GM13976 (cell line): Measurements from ENCODE around the gene THEMIS.

Source experiments
- DNase-seq: peaks from one replicate; pipeline ENCODE4 v3.0.0; 2012; ENCODE audit warnings: low spot score
- in situ Hi-C: fragments of 300-500 bp; cut with MboI; formaldehyde crosslinking; loops from one replicate; pipeline ENCODE4 v1.12.0; 2022; ENCODE audit warnings: low sequenced_read_pairs, mixed read lengths, inconsistent platforms; ENCODE audit not compliant: unreplicated experiment
- TF ChIP-seq, protein P1 (sequence below): IDR thresholded peaks from 2 replicates; pipeline ENCODE4 v1.5.1; 2012; ENCODE audit warnings: borderline replicate concordance, mild to moderate bottlenecking; ENCODE audit not compliant: insufficient read depth; ENCODE audit errors: extremely low read depth, missing control alignments, control extremely low read depth

THEMIS gene

DNA sequence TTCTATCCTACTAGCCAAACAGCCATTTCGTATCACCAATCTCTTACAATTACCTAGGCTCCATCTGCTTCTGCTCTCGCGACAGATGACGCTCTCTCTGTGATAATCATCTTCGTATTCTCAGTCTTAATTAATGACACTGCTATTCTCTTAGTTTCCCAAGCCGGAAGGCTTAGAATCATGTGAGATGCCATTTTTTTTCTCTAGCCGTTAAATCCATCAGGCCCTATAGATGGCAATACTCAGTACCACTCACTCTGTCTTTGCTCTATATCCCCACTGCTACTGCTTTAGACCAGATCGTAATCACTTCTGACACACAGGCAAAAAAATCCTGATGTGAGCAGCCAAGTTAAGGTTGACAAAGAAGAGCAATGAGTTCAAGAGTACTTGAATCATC is 2.1 kb upstream of the THEMIS start:
- DNase-seq: no peak
- TF ChIP-seq, protein P1, sequence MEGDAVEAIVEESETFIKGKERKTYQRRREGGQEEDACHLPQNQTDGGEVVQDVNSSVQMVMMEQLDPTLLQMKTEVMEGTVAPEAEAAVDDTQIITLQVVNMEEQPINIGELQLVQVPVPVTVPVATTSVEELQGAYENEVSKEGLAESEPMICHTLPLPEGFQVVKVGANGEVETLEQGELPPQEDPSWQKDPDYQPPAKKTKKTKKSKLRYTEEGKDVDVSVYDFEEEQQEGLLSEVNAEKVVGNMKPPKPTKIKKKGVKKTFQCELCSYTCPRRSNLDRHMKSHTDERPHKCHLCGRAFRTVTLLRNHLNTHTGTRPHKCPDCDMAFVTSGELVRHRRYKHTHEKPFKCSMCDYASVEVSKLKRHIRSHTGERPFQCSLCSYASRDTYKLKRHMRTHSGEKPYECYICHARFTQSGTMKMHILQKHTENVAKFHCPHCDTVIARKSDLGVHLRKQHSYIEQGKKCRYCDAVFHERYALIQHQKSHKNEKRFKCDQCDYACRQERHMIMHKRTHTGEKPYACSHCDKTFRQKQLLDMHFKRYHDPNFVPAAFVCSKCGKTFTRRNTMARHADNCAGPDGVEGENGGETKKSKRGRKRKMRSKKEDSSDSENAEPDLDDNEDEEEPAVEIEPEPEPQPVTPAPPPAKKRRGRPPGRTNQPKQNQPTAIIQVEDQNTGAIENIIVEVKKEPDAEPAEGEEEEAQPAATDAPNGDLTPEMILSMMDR: no peak
- in situ Hi-C loops: no loop called here

DNA sequence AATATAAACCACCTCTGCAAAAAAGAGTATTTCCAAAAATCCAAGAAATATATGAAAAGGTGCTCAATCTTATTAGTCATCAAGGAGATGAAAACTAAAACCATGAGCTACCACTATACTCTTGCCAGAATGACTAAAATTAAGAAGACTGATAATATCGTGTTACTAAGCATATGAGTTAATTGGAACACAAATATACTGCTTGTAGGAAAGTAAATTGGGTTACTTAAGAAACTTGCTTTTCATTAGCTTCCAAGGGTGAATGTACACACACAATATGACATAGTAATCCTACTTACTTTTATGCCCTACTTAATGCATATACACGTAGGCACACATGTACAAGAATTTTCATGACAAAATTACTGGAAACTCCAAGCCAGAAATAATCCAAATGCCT is 3.4 kb downstream of the THEMIS start:
- TF ChIP-seq, protein P1: no peak
- no peak for DNase-seq
- in situ Hi-C loops: no loop called here

GRCh38 chr6:127894051-127894450 is 6.8 kb downstream of the THEMIS start:
- DNase-seq: no peak
- TF ChIP-seq, protein P1: no peak
- in situ Hi-C loops: no loop called here

GRCh38 chr6:127893541-127893940 is 7.3 kb downstream of the THEMIS start:
- in situ Hi-C loops: no loop called here
- DNase-seq: no peak
- TF ChIP-seq, protein P1: no peak

DNA sequence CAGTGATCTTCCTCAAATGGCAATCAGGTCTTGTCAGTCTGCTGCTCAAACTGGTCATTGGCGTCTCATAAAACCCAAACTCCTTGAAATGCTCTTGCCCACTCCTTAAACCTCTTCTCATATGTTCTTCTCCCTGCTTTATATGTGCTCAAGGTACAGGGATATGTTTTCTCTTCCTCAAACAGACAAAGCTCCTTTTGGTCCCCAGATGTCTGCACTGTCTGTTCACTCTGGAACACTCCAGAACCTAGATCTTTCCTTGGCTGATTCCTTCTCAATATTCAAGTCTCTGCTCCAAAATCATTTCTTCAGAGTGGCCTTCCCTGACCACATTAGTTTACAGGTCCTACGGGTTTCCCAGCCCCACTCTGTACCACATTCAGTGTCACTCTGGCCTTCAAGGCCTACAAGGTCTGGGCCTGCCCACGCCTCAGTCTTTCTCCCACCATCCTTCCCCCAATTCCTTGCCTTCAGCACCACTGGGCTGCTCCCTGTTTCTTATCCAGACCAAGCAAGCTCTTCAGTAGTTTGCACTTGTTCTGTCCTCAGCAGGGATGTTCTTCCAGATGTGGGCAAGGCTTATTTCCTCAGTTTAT is 9.0 kb downstream of the THEMIS start:
- TF ChIP-seq, protein P1: no peak
- DNase-seq: no peak
- in situ Hi-C loops: no loop called here

GRCh38 chr6:127886603-127887002 is 14.3 kb downstream of the THEMIS start:
- in situ Hi-C loops: no loop called here
- DNase-seq: no peak
- TF ChIP-seq, protein P1: no peak
